Measurements from ENCODE around the gene DOCK11. TPM values are rescaled to one million over a fixed set of nuclear protein-coding genes. Genes with fewer than 3 reads are reported as not detected.

Gene DOCK11
- total and polyA plus RNA-seq, 2 of the 4 experiments (the other 2 are of a cell fraction): 3.9 to 13.1 TPM

DNA sequence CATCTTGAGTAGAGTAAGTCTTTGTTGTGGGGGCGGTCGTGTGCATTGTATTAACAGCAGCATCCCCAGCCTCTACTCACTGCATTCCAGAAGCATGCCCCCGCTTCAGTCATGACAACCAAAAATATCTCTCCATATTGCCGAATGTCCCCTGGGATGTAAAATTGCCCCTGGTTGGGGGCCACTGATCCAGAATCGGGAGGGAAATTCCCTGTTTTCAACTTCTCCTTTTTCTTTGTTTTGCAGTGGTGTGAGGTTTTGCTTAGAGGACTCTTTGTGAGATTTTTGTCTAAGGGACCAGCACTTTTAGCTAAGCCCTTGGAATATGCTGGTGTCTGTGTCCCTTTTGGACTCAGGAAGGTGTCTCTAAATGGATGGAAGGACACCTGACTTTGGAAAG, 228.8 kb downstream of the DOCK11 start:
- no peaks in the 10 kb centered on the region for H3K9me3 ChIP-seq (ENCODE audit: control insufficient read depth, insufficient read depth, low read length)
- H3K79me1 ChIP-seq (ENCODE audit: low read depth in 1 of 2, low read length in 2 of 2): peaks cover 0 to 4% of the 10 kb centered on the region in 2 experiments; a peak in 1 of 4 replicates
- TF ChIP-seq CHD1 (IDR thresholded peaks at IDR 0.05; ENCODE audit: low read depth, low read length) (no peak), FOS (IDR thresholded peaks at IDR 0.05; ENCODE audit: low read depth, low read length) (no peak), NFE2L2 (IDR thresholded peaks at IDR 0.05; ENCODE audit: low read depth, low read length) (no peak), SMC3 (IDR thresholded peaks at IDR 0.05; ENCODE audit: low read depth, low read length) (no peak), RAD21 (IDR thresholded peaks at IDR 0.05; ENCODE audit: low read length) (no peak), RFX5 (IDR thresholded peaks at IDR 0.05; ENCODE audit: low read depth, low read length) (no peak), RCOR1 (IDR thresholded peaks at IDR 0.05; ENCODE audit: insufficient replicate concordance, low read length) (no peak), CEBPB (IDR thresholded peaks at IDR 0.05; ENCODE audit: low read depth, low read length) (no peak), MXI1 (IDR thresholded peaks at IDR 0.05; ENCODE audit: borderline replicate concordance, low read depth, low read length) (no peak), BHLHE40 (IDR thresholded peaks at IDR 0.05; ENCODE audit: low read depth, low read length) (no peak), MAZ (IDR thresholded peaks at IDR 0.05; ENCODE audit: borderline replicate concordance, low read depth, low read length) (no peak), POLR2A (IDR thresholded peaks at IDR 0.05; ENCODE audit: low read depth, low read length) (no peak), MAFK (IDR thresholded peaks at IDR 0.05; ENCODE audit: low read depth, low read length) (no peak)
- TF ChIP-seq, protein P1, sequence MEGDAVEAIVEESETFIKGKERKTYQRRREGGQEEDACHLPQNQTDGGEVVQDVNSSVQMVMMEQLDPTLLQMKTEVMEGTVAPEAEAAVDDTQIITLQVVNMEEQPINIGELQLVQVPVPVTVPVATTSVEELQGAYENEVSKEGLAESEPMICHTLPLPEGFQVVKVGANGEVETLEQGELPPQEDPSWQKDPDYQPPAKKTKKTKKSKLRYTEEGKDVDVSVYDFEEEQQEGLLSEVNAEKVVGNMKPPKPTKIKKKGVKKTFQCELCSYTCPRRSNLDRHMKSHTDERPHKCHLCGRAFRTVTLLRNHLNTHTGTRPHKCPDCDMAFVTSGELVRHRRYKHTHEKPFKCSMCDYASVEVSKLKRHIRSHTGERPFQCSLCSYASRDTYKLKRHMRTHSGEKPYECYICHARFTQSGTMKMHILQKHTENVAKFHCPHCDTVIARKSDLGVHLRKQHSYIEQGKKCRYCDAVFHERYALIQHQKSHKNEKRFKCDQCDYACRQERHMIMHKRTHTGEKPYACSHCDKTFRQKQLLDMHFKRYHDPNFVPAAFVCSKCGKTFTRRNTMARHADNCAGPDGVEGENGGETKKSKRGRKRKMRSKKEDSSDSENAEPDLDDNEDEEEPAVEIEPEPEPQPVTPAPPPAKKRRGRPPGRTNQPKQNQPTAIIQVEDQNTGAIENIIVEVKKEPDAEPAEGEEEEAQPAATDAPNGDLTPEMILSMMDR (conservative IDR thresholded peaks at IDR 0.05; ENCODE audit: low read depth, low read length): no peak
- TF ChIP-seq, protein P2, sequence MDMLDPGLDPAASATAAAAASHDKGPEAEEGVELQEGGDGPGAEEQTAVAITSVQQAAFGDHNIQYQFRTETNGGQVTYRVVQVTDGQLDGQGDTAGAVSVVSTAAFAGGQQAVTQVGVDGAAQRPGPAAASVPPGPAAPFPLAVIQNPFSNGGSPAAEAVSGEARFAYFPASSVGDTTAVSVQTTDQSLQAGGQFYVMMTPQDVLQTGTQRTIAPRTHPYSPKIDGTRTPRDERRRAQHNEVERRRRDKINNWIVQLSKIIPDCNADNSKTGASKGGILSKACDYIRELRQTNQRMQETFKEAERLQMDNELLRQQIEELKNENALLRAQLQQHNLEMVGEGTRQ (IDR thresholded peaks at IDR 0.05; ENCODE audit: low read depth, low read length): no peak
- TF ChIP-seq, protein P3, sequence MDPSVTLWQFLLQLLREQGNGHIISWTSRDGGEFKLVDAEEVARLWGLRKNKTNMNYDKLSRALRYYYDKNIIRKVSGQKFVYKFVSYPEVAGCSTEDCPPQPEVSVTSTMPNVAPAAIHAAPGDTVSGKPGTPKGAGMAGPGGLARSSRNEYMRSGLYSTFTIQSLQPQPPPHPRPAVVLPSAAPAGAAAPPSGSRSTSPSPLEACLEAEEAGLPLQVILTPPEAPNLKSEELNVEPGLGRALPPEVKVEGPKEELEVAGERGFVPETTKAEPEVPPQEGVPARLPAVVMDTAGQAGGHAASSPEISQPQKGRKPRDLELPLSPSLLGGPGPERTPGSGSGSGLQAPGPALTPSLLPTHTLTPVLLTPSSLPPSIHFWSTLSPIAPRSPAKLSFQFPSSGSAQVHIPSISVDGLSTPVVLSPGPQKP (IDR thresholded peaks at IDR 0.05; ENCODE audit: borderline replicate concordance, low read depth, low read length): no peak
- H3K56ac ChIP-seq (ENCODE audit: extremely low read depth, insufficient read depth, low read length): no peak overlapping the region
- H4K5ac ChIP-seq (ENCODE audit: low read depth, low read length): no peak overlapping the region
- peak overlapping the region; percentile 52; the same call in 1 of the 2 replicates for H2BK20ac ChIP-seq (ENCODE audit: low read depth, low read length)
- peak overlapping the region; percentile 84; the same call in 1 of the 2 replicates for H3K4me2 ChIP-seq (ENCODE audit: low read depth, low read length)
- ChIA-PET POLR2A (ENCODE audit: unreplicated experiment) (no interaction called here), CTCF (no interaction called here)
- H4K91ac ChIP-seq (ENCODE audit: insufficient read depth, low read depth, low read length): peak overlapping the region; percentile 40; the same call in 1 of the 2 replicates
- no peak overlapping the region for H3K27ac ChIP-seq (ENCODE audit: insufficient read depth, low read length)
- no TSS peak for BruUV-seq (replicated peaks)
- H2AFZ ChIP-seq (replicated peaks; ENCODE audit: low read length, poor library complexity): no peak overlapping the region
- no CpG with 5 or more reads among the region's 5 CpGs for WGBS, 2 experiments (ENCODE audit: extremely low coverage in 2 of 2, insufficient read length in 1 of 2)
- H3K23ac ChIP-seq (ENCODE audit: low read depth, low read length): no peak overlapping the region
- peaks cover 6% of the 10 kb centered on the region for H3K4me1 ChIP-seq (ENCODE audit: control insufficient read depth, insufficient read depth, low read length)
- no peak overlapping the region for H2AK5ac ChIP-seq (ENCODE audit: low read depth, low read length)
- DNase-seq (no peak), ATAC-seq (ENCODE audit: low read depth) (no peak)
- H3K14ac ChIP-seq (replicated peaks; ENCODE audit: low read depth, low read length): 0 out of 2 replicates have a peak overlapping the region, but pooled peaks have one; percentile 26
- in situ Hi-C loops (cut with MboI; ENCODE audit: low sequenced_read_pairs): no loop called here
- no peak overlapping the region for H3K9ac ChIP-seq (ENCODE audit: low read depth, low read length)
- peak overlapping the region; percentile 30; the same call in 1 of the 2 replicates for H2BK120ac ChIP-seq (ENCODE audit: low read depth, low read length)
- no peak overlapping the region for H2AK9ac ChIP-seq (replicated peaks; ENCODE audit: low read depth, low read length, poor library complexity)
- dilution Hi-C loops (cut with HindIII; ENCODE audit: low sequenced_read_pairs, unreplicated experiment): no loop called here
- no peaks in the 10 kb centered on the region for H3K27me3 ChIP-seq (ENCODE audit: control insufficient read depth, insufficient read depth, low read length)
- H3K9me1 ChIP-seq (ENCODE audit: insufficient read depth, low read length): no peaks in the 10 kb centered on the region; the same call in 1 of the 2 replicates
- H3K36me3 ChIP-seq (ENCODE audit: control insufficient read depth, insufficient read depth, low read length): no peaks in the 10 kb centered on the region
- H2BK5ac ChIP-seq (ENCODE audit: low read depth, low read length, poor library complexity, severe bottlenecking): no peak overlapping the region
- H4K8ac ChIP-seq (ENCODE audit: low read depth in 2 of 2, low read length in 2 of 2): peak overlapping the region in 1 of 2 experiments; percentile 15; a peak in 1 of 4 replicates
- peak overlapping the region; percentile 50 for H3K4ac ChIP-seq (ENCODE audit: low read depth, low read length)
- no peak overlapping the region for H2BK15ac ChIP-seq (ENCODE audit: low read depth, low read length)
- no peak overlapping the region for H3K18ac ChIP-seq (ENCODE audit: low read depth, low read length)
- no peak overlapping the region for H3K4me3 ChIP-seq (ENCODE audit: insufficient read depth, low read depth, low read length)
- intact Hi-C loops (cut with micrococcal nuclease): no loop called here
- H4K20me1 ChIP-seq (ENCODE audit: insufficient read depth, low read length): no peaks in the 10 kb centered on the region
